HT1080 (cell line): Measurements from ENCODE around the gene GPC4. TPM values are rescaled to one million over a fixed set of nuclear protein-coding genes. Genes with fewer than 3 reads are reported as not detected.
A peak's percentile ranks its signal among the peaks of the same experiment; 100 is the strongest.

Source experiments
- DNase-seq: peaks from one replicate; pipeline ENCODE4 v3.0.0-alpha.2; 2015; ENCODE audit warnings: low read depth
- total RNA-seq: library from RNA; depleted of rRNA; stranded (reverse); fragments of >200 nt; shearing (Covaris generic); gene quantifications from 2 replicates; pipeline ENCODE4 v1.2.3, GENCODE V29; 2014

Gene GPC4
- total RNA-seq, 1 experiment from 2014 or later, result 0.29 TPM

DNA sequence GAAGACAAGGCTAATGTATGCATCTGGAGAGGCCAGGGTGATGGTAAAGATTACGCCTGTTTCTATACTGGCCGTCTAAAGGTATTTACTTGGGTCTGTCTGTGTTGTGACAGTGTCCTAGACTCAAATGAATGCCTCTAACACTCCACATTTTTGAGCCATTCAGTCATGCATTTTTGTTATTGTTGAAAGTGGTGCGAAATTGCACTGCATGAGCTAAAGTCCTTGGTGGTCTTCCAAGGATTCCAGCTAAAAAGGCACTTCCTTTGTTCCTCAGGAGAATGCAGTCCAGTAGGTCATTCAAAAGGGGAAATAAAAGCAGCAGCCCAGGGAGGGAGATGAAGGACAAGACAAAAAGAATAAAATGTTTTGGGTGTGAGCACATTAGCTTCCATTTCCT lies 3.0 kb downstream of the GPC4 start:
- peak; percentile 1 for DNase-seq

- DNase-seq, result no peak
These were observed 4.7 kb downstream of the GPC4 start for GRCh38 chrX:133410550-133410949.

GRCh38 chrX:133405498-133406185 lies 9.6 kb downstream of the GPC4 start:
- DNase-seq, result no peak

DNA sequence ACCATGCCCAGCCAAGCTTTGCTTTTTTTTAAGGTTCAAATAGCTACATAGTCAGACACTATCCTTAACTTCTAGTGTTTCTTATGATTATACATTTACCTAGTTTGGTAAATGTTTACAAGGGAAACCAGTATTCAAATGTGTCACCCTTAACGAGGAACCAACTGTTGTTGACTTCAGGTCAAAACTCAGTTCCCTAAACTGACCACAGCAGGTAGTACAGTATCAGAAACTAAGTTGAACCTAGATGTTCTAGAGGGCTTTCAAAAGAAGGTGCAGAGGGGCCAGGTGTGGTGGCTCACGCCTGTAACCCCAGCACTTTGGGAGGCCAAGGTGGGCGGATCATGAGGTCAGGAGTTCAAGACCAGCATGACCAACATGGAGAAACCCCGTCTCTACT lies 11.3 kb downstream of the GPC4 start:
- DNase-seq, result no peak

- no peak for DNase-seq
These were observed 12.3 kb downstream of the GPC4 start for GRCh38 chrX:133402830-133403625.

DNA sequence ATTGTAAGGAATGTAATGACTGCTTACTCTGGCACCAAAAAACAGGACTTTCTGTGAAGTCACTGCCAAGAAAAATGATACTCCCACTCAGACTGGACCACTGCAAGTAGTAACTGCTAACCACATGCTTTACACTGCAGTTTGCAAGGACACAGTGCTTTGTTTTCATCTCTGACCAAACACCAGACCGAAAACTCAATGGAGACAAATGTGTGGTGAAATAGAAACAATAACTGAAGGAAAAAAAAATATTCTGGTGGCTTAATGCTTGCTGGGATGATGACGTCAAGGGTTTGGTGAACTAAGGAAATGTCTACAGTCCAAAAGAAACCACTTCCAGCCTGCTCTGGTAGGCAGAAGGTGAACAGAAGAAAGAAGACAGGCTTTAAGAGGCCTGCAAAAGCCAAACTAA lies 13.2 kb downstream of the GPC4 start:
- DNase-seq, result peak; percentile 26

DNA sequence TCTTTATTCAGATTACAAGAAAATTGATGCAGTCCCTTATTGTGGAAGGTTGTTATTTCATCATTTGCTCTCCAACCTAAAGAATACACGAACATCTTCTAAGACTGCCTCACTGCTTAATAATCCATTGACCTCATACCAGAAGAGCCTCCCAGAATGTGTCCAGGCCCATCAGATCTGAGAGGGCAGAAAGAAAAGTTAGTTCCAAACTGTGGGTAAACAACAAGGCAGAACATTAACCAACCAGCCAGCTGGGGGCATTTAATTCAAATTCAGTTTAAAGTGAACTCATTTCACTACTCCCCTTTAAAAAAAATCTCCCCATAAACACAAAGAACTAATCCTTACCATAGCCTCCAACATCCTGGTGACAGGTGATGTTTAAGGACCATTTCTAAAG lies 13.8 kb downstream of the GPC4 start:
- no peak for DNase-seq

DNA sequence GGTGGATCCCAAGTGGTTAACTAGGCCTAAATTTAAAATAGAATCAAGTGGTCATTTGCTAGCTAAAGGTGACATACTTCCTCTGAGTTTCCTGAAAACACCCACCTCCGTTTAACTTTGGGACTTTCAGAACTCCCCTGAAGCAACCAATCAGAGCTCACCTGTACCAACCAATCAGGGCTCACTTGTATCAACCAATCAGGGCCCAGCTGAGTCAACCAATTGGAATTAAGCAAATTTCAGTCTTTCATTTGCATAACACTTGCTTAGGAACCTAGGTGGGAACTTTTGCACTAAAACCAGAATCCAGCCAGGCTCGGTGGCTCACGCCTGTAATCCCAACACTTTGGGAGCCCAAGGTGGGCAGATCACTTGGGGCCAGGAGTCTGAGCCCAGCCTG lies 15.9 kb downstream of the GPC4 start:
- DNase-seq, result no peak

DNA sequence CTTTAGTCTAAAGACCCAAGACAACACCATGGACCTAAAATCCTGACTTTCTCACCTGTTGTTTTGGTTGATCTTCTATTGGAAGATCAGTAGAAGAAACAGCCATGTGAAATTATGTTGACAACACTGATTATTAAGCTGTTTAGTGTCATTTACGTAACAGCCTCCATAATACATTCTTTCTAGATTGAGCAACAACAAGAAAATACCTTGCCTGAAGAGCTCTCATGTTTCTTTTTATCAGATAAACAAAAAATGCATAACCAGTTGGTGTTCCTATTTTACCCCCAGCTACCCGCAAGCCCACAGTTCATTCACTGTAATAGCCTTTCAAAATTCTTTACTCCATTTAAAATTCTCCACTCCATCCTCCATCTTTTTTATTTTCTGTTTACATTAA lies 20.5 kb downstream of the GPC4 start:
- DNase-seq, result no peak

DNA sequence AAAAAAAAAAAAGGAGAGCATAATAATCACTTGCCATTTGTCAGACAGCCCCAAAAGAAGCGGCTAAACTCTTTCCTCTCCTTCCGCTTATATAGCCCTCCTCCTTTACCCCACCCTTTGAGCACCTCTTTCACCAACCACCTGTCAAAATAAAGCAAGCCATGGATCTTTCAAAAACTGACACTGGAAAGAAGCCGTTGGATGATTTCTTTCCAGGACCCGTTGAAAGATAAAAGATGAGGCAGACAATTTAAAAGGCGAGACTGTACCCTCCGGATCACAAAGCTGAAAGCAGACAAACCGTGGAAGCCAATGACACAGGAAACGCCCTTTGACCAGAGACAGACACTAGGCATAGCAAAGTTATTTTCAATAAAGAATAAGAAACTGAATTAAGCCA lies 22.6 kb downstream of the GPC4 start:
- no peak for DNase-seq

- no peak for DNase-seq
These were observed 24.2 kb downstream of the GPC4 start for GRCh38 chrX:133391111-133391510.

GRCh38 chrX:133390676-133391075 lies 24.6 kb downstream of the GPC4 start:
- DNase-seq, result no peak

DNA sequence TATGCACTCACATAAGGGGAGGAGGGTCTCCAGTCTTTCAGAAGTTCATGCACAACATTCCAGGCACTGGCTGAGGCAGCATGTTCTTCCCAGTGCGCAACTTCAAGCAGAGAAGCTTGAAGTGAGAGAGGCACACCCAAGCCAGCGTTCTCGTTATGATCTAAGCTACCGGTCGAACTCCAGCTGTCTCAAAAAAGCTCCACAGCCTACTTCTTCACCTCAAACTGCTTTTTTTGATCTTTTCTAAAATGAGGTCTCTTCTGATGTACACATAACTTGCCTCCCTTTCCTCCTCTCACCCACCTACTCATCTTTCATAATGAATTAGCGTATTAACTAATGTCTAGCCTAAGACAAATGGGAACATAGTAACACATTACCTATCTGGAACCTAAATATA lies 25.3 kb downstream of the GPC4 start:
- DNase-seq, result no peak

DNA sequence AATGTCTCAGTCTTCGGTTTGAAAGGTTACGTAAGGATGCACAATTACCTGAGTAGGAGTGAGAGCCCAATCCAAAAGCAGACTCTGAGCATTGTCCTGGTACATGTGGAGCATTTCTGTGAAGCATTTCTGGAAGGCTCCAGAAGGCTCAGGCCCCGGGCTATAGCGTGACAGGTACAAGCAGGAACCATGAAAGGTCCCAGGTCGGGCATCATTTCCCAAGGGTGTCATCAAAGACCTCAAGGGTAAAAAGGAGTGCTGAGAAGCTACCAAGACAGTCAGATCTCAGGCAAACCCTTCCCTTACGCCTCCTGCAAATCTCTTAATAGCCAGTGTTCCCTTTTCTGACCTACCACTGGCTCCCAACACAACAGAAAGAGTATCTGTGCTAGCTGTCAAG lies 30.8 kb downstream of the GPC4 start:
- DNase-seq, result no peak

- no peak for DNase-seq
These were observed 34.3 kb downstream of the GPC4 start for GRCh38 chrX:133380711-133381619.

DNA sequence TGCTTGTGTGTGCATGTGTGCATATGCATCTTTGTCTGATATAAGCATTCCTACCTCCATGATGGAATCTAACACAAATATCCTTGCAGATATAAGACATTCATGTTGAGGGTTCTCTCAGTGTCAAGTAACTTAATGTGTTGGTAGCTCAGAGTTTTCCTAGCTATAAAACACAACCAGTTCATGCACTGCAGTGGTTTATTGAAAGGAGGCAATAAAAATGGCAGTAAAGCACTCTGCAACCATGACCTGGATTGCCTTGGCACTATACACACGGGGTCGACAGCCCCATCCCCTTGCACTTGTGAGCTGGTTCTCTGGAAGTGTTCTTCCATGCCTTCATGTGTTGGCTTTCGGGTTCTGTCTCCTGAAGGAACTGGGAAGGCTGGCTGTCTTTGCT lies 38.9 kb downstream of the GPC4 start:
- no peak for DNase-seq

- no peak for DNase-seq
These were observed 39.5 kb downstream of the GPC4 start for GRCh38 chrX:133375615-133376340.

GRCh38 chrX:133374874-133375387 lies 40.4 kb downstream of the GPC4 start:
- DNase-seq, result no peak

GRCh38 chrX:133373386-133374079 lies 41.8 kb downstream of the GPC4 start:
- DNase-seq, result no peak

DNA sequence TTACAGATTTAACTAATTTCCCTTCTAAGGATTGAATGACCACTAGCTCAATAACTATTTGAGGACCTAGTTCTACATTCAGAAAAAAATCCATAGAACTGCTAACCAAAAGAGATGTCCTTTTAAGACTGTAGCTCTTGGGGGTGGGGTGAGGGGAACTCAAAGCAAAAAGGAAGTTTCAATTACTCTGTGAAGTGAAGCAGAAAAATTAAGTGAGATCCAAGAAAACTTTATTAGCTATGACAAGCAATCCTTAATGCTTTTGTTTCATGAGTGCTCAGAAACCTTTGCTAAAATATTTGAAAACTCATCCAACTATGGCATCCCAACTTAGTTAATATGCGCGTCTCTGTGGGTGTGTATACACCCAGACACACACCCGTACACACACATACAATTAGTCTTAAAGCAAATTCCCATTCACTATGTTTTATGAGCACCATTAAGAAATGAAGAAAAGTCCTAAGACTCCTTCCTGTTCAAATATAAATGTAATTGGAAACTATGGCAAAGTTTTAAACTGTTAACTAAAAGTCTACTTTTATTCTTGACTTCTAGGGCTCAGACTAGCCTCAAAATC lies 44.5 kb downstream of the GPC4 start:
- DNase-seq, result no peak
